Activated T-helper 17 cell treated with anti-CD3 and anti-CD28 coated beads, Interleukin-2, amount 50 U/mL, for 72 hours (primary cell): ENCODE measurements around the gene AP1S1. TPM values are rescaled to one million over a fixed set of nuclear protein-coding genes. Genes with fewer than 3 reads are reported as not detected.
A peak's percentile ranks its signal among the peaks of the same experiment; 100 is the strongest.

Source experiments
- ATAC-seq: fragments of 150-1000 bp; cut with Tn5 transposase; replicated peaks from 2 replicates; pipeline ENCODE4 v1.10.0; 2021; ENCODE audit warnings: mild to moderate bottlenecking, moderate library complexity
- H3K27ac Mint-ChIP-seq: one replicate; pipeline ENCODE4 v1.8.0; 2022; ENCODE audit warnings: mixed read lengths
- H3K27me3 Mint-ChIP-seq: one replicate; pipeline ENCODE4 v1.8.0; 2022; ENCODE audit warnings: mixed read lengths
- H3K36me3 Mint-ChIP-seq: one replicate; pipeline ENCODE4 v1.8.0; 2022; ENCODE audit warnings: low read depth, mild to moderate bottlenecking, mixed read lengths
- H3K4me1 Mint-ChIP-seq: one replicate; pipeline ENCODE4 v1.8.0; 2022; ENCODE audit warnings: mixed read lengths
- H3K4me3 Mint-ChIP-seq: one replicate; pipeline ENCODE4 v1.8.0; 2022; ENCODE audit warnings: mild to moderate bottlenecking, mixed read lengths
- H3K9me3 Mint-ChIP-seq: one replicate; pipeline ENCODE4 v1.8.0; 2022; ENCODE audit warnings: mixed read lengths
- total RNA-seq, 2 donors: library from RNA; stranded (reverse); gene quantifications; one replicate each; pipeline ENCODE4 v1.2.3, GENCODE V29; 2022

AP1S1 gene
- total RNA-seq, 2 donors from 2014 or later = 27.4 to 59.8 TPM

DNA sequence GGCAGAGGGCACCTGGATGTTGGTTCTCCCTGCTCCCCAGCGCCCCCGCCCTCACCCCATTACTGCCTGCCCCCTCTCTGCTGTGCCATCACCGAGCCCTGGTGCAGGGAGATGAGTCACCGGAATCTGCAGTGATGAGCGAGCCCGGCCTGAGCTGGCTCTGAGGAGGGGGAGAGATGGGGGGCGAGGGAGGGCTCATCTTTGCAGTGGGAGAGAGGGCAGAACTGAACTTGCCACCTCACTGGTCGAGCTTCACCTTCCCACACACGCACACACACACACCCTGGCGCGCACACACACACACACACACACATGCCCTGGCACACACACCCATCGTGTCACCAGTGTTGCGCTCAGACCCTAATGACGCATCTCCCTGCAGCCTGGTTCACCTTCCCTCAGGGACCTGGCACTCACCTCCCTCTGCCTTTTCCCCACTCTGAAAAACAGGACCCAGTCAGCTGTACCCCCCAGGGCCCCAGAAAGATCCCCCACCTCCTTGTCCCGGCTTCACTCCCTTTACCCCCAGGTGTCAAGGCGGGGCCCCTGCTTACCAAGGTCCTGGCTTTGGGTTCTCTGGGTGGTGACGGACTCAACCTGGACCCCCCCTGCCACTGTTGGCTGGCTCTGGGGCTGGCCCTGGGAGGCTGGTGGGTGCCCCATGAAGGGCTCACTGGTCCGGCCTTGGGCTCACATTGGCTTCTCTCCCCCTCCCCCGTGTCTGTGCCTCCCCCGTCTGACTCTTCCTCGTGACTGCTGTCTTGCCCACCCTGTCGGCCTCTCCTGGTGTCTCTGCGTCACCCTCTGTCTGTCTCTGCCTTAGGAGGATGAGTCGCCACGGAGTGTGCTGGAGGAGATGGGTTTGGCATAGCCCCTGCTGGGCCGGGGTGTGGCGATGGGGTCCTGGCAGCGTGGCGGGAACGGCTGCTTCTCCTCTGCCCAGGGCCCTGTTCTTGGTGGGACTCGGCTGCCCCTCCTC is 5.7 kb downstream of the AP1S1 start:
- H3K36me3 Mint-ChIP-seq = peaks cover 64% of the 10 kb centered on the region
- H3K9me3 Mint-ChIP-seq = no peaks in the 10 kb centered on the region
- no peak for ATAC-seq
- peaks cover 5% of the 10 kb centered on the region for H3K27me3 Mint-ChIP-seq
- peaks cover 7% of the 10 kb centered on the region for H3K4me1 Mint-ChIP-seq
- H3K27ac Mint-ChIP-seq = no peak overlapping the region
- H3K4me3 Mint-ChIP-seq = no peak overlapping the region

DNA sequence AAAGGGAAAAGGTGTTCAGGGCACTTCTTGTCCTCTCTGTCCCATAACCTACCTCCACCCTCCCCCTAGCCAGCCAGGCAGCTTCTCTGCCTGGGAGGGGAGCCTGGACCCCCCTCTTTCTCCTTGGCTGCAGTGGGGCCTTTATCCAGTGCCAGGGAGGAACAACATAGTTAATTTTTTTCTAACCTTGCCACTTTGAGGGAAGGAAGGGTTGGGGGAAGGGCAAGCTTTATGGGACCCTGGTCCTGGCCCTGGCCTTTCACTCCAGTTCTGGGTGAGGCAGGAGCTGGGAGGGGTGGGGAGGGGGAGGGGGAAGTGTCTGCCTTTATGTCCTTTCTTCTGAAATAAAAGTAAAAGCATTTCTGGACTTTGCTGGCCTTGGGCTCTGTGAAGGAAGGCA is 6.6 kb downstream of the AP1S1 start:
- no peak overlapping the region for H3K27ac Mint-ChIP-seq
- no peak overlapping the region for H3K4me3 Mint-ChIP-seq
- no peaks in the 10 kb centered on the region for H3K9me3 Mint-ChIP-seq
- peaks cover 73% of the 10 kb centered on the region for H3K36me3 Mint-ChIP-seq
- peaks cover 10% of the 10 kb centered on the region for H3K27me3 Mint-ChIP-seq
- H3K4me1 Mint-ChIP-seq = peaks cover 6% of the 10 kb centered on the region
- ATAC-seq = no peak

DNA sequence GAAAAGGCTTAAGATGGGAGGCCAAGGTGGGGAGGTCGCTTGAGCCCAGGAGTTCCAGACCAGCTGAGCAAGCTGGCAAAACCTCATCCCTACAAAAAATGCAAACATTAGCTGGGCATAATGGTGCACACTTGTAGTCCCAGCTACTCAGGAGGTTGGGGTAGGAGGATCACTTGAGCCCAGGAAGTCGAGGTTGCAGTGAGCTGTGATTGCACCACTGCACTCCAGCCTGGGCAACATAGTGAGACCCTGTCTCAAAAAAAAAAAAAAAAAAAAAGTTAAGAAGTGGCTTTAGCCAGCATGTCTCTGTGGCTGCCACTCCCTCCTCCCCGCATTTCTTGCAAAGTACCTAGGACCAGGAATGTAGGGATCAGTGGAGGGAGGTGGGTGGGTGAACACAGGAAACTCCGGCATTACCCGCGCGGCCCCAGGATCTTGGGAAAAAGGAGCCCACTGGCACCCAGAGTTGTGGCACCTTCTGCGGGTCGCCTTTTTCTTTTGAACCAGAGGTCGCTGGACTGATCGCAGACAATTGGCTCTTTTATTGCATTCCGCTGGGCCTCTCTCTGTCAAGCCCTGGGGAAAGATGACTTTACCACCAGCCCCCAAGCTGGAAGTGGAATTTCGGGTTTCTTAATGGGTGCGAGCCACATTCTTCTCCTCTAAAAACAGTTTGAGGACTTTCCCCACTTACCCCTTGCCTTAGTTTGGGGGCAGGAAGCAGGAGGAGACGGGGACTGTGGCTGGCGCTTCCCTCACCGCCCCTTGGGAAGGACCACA is 7.6 kb downstream of the AP1S1 start:
- peaks cover 15% of the 10 kb centered on the region for H3K27me3 Mint-ChIP-seq
- H3K4me1 Mint-ChIP-seq = peaks cover 11% of the 10 kb centered on the region
- peak overlapping the region; percentile 65 for H3K4me3 Mint-ChIP-seq
- no peaks in the 10 kb centered on the region for H3K9me3 Mint-ChIP-seq
- no peak overlapping the region for H3K27ac Mint-ChIP-seq
- H3K36me3 Mint-ChIP-seq = peaks cover 66% of the 10 kb centered on the region
- ATAC-seq = no peak

DNA sequence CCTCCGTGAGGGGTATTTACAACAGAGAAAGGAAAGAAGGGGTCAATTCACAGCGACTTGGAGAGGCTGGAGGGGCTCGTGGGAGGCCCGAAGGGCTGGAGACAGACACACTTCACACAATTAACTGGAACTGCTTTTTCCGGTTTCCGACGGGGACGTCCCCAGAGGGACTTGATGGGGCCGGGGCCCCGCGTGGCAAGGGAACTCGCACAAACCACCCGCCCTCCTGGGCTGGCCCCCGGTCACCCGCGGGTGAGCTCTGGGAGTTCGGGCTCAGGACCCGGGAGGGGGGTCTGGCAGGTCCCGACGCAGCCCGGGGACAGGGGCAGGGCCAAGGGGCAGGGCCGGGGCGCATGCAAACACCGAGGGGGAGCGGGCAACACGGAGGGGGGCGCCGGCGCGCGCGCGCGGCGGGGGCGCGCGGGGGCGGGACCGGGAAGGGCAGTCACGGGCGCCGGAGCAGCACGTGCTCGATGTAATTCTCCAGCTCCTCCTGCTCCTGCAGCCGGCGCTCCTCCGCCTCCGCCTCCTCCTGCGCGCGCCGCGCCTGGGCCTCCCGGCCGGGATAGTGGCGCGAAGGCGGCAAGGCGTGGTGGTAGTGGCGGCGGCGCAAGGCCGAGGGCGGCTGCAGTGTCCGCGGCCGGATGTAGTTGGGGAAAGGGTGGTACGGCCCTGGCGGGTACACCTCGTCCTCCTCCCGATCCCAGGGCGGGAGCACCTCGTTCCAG is 8.4 kb downstream of the AP1S1 start:
- Mint-ChIP-seq H3K36me3 (peaks cover 57% of the 10 kb centered on the region), H3K4me3 (peak overlapping the region; percentile 65), H3K4me1 (peaks cover 18% of the 10 kb centered on the region), H3K9me3 (no peaks in the 10 kb centered on the region), H3K27me3 (peaks cover 23% of the 10 kb centered on the region), H3K27ac (no peak overlapping the region)
- peak; percentile 4 for ATAC-seq

DNA sequence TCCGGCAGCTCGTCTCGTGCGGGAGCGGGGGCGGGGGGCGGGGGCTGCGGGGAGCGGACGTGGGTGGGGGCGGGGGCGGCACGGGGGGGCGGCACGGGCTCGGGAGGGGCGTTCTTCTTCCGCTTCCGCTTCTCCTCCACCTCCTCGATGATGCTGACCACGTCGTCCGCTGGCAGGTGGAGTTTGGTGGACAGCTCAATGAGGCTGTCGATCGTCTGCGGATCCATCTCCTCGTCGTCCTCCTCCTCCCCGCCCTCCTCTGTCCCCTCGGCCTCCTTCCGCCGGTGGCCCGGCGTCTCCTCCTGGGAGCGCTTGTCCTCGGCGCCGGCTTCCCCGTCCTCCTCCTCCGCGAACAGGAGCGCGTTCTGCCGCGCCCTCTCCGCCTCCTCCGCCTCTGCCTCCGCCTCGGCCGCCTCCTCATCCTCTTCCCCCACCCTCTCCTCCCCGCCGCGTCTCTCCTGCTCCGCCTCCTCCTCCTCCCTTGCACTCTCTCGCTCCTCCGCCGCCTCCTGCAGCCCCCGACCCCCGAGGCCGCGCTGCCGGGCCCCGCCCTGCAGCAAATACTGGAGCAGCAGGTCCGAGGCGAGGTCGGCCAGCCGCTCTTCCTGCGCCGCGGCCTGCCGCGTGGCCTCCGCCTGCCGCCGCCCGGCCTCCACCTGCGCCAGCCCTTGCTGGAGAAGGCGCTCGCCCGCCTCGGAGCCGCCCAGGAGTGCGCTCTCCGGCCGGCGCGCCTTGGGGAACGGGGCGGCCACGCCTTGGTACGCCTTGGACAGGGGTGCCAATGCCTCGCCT is 9.2 kb downstream of the AP1S1 start:
- Mint-ChIP-seq H3K4me1 (peaks cover 23% of the 10 kb centered on the region), H3K36me3 (peaks cover 50% of the 10 kb centered on the region), H3K27me3 (peaks cover 29% of the 10 kb centered on the region), H3K4me3 (peak overlapping the region; percentile 65), H3K9me3 (no peaks in the 10 kb centered on the region), H3K27ac (no peak overlapping the region)
- ATAC-seq = peak; percentile 3

DNA sequence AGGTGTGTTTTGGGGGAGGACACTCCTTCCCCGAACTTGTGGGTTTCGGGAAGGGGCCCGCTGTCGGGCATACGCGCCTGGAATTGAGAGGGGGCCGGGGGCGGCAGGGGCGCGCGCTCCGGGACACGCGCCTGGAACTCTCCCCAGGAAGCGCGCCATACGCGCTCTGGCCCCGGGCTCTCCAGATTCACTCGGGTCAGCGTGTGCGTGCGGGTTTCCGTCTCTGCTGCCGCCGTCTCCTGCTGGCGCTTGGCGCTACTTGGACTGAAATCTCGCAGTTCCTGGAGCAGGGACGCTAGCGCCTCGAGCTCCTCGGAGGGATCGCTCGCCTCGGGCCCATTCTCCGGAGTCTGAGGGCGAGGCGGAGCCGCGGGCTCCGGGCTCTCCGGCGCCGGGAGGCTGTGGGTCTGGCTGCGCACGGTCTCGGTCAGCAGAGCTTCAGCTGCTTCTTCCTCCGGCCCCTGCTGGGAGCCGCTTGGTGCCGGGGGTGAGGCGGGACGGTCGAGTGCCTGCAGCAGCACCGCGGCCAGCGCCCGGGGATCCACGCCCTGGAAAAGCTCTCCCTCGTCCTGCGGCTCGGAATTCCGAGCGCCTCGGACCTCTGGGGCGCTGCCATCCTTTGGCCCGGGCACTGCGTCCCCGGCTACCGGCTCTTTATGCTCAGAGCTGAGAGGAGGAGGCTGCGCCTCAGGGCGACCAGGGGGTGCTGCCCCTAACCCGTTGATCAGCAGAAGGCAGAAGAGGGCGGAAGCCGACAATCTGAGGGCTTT is 10.0 kb downstream of the AP1S1 start:
- H3K36me3 Mint-ChIP-seq = peaks cover 42% of the 10 kb centered on the region
- peaks cover 28% of the 10 kb centered on the region for H3K4me1 Mint-ChIP-seq
- peak overlapping the region; percentile 91 for H3K4me3 Mint-ChIP-seq
- H3K27me3 Mint-ChIP-seq = peaks cover 34% of the 10 kb centered on the region
- H3K9me3 Mint-ChIP-seq = no peaks in the 10 kb centered on the region
- ATAC-seq = no peak
- no peak overlapping the region for H3K27ac Mint-ChIP-seq

DNA sequence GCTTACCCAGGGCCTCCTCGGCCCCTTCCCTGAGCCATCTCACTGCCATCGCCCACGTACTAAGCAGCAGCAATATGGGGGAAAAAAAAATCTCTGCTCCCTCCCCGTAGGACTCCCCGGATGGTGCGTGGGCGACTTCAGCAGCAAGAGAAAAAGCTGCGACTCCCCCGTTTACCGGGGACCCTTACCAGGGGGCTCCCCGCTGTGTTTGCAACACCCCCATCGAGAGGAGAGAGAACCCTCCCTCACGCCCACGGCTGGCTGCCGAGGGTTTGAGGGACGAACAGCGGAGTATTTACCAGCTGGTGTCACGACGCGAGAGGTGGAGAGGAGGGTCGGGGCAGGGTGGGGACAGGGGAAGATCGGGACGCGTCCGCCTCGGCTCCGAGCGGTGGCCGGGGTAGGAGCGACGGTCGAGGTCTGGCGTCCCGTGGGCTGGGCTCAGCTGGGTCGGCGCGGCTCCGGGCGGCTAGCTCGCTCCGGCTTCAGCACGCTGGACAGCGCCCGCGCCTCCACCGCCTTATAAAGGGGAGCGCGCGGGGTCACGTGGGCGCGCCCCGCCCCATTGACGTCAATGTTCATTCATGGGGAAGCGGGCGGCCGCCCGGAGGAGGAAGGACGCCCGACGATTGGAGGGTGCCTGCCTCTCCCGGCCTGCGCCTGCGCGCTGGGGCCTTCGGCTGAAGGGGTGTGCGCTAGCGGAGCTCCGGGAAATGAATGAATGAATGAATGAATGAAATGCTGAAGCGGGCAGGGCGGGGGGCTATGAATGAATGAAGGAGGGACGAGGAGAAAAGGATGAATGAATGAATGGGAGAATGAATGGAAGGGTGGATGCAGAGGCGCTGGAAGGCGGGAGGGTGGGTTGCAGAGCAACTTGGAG is 11.0 kb downstream of the AP1S1 start, which contains the start of gene VGF:
Gene VGF, minus strand, starts transcription at position 495 of the 883 bp plus-strand sequence. CDS start 726 bp downstream, outside the sequence.
- peak within 1 kb of the TSS; percentile 91 for H3K4me3 Mint-ChIP-seq
- peaks cover 35% of the 10 kb centered on the region for H3K4me1 Mint-ChIP-seq
- H3K27ac Mint-ChIP-seq = peak within 1 kb of the TSS; percentile 38
- peaks cover 40% of the 10 kb centered on the region for H3K27me3 Mint-ChIP-seq
- H3K9me3 Mint-ChIP-seq = no peaks in the 10 kb centered on the region
- H3K36me3 Mint-ChIP-seq = peaks cover 31% of the 10 kb centered on the region
- peak; percentile 92 for ATAC-seq

DNA sequence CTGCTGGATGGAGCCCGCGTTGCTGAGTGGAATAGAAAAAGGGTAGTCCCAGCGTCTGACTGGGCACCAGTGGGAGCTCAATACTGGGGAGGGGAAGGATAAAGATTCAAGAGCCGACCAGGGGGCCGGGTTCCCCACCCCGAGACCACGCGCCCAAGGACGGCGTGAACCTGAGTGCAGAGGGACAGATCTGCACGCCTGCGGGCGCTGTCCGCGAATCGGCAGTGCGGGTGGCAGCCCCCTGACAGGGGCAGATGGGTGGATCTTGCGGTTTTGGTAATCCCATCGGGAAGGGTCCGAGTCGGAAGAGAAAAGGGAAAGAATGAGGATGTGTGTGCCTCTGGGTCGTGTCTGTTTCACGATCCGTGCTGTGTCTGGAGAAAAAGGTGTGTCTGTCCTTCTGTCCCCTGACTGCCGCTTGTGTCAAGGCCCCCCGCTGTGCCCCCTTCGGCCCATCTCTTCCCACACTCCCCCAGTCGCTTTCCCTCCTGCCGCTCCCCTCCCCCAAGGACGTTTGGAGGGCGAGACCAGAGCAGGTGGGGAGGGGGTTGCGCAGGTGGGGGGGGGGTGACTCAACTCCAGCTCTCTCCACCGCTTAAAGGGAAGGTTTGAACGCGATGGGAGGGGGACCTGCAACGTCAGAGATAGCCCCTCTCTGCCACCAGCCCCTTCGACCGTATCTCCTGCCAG is 11.8 kb downstream of the AP1S1 start:
- Mint-ChIP-seq H3K27me3 (peaks cover 48% of the 10 kb centered on the region), H3K4me3 (peak overlapping the region; percentile 91), H3K4me1 (peaks cover 42% of the 10 kb centered on the region), H3K36me3 (peaks cover 23% of the 10 kb centered on the region), H3K9me3 (no peaks in the 10 kb centered on the region), H3K27ac (peak overlapping the region; percentile 38)
- ATAC-seq = no peak

DNA sequence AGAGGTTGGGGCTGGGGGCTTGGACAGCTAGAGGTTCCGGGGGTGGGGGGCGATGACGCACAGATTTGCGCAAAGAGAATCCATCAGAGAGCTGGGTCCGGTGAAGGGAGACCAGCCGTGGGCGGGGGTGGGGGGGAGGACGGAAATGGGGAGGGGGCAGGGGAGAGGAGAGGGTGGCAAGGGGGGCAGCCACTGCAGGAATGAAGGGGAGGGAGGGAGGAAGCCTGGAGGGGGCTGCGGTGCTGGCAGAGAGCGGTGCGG is 12.3 kb downstream of the AP1S1 start:
- H3K4me1 Mint-ChIP-seq = peaks cover 46% of the 10 kb centered on the region
- H3K36me3 Mint-ChIP-seq = peaks cover 19% of the 10 kb centered on the region

DNA sequence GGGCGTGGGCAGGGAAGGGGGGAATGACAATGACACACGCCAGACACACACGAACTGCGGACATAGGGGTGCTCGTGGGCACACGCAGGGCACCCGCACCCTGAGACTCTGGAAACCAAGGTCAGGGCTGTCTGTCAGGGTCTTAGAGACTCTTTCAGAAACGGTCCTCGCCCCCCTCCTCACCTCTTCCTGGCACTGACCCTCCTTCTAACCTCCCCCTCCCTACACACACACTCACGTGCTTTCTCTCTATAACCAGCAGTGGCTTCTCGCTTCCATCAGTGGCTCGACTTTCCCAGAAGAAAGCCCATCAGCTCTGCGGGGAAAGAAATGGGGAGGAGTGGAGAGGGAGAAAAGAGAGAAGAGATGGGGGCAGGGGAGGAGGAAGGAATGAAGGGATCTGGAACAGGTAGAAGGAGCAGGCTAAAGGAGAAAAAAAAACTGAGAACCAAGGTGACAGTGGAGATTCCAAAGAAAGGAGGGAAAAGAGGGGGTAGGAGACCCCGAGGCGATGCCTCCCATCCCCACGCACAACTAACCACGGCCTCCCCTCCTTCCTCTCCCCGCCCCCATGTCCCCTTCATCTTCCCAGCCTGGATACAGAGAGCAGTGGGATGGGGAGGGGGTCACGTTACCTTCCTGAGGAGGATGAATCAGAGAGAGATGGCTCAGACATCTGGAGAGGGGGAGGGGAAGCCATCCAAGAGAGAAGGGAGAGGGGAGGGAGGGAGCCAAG is 12.8 kb downstream of the AP1S1 start:
- Mint-ChIP-seq H3K9me3 (no peaks in the 10 kb centered on the region), H3K4me1 (peaks cover 50% of the 10 kb centered on the region), H3K36me3 (peaks cover 16% of the 10 kb centered on the region), H3K27me3 (peaks cover 52% of the 10 kb centered on the region), H3K27ac (no peak overlapping the region), H3K4me3 (peak overlapping the region; percentile 91)
- ATAC-seq = no peak

More for the DNA sequence above, 12.3 kb downstream of the AP1S1 start:
- Mint-ChIP-seq H3K4me3 (peak overlapping the region; percentile 91), H3K27ac (no peak overlapping the region), H3K27me3 (peaks cover 48% of the 10 kb centered on the region), H3K9me3 (no peaks in the 10 kb centered on the region)
- no peak for ATAC-seq

DNA sequence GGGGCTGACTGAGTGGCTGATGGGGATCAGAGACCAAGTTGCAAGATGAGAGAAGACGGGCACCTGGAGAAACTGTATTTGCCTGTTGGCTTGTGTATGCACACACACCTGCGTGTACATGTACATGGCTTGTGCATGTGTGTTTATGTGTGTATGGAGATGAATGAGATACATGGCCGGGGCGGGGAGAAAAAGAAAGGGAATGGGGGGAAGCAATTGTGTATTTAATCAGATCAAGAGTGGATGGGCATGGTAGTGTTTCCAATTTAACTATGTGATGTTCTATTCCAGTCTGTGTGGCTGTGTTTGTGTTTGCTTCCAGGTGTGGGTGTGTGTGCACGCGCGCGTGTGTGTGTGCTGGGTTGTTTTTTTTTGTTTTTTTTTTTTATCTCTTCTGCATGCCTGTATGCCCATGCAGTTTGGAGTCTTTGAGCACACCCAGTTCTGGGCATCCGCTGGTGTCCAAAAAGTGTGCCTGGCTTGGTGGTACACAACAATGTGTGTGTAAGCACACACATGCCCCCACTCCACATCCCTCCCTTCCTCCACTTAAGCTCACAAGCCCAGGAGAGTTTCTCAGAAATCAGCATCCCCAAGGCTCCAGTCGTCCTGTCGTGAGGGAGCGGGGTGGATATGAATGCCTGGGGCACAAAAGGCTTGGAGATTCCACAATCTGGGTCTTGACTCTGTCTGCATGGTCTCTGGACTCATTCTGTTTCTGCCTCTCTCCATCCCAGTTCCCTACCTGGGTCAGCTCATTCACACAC is 13.6 kb downstream of the AP1S1 start:
- H3K36me3 Mint-ChIP-seq = peaks cover 11% of the 10 kb centered on the region
- H3K4me3 Mint-ChIP-seq = peak overlapping the region; percentile 91
- H3K27me3 Mint-ChIP-seq = peaks cover 54% of the 10 kb centered on the region
- peaks cover 50% of the 10 kb centered on the region for H3K4me1 Mint-ChIP-seq
- no peak for ATAC-seq
- no peak overlapping the region for H3K27ac Mint-ChIP-seq
- H3K9me3 Mint-ChIP-seq = no peaks in the 10 kb centered on the region
